NCI-H82 (cell line): ENCODE data around the gene PIK3AP1.
"Not testable (repeated sequence)": the region's sequence is repeated elsewhere in the genome, so short reads cannot be mapped to it uniquely, and the experiment has no call there.

Experiments used
- DNase-seq: peaks from one replicate; lab custom pipeline; 2025; lab: John Stamatoyannopoulos, UW

PIK3AP1 gene

GRCh38 chr10:96720422-96721206 is at the start of gene PIK3AP1:
Gene PIK3AP1, minus strand, starts transcription at chr10:96720514. Its CDS starts 120 bp downstream, at chr10:96720394.
- DNase-seq, result peak; percentile 95

- DNase-seq, result no peak
These were observed 47.8 kb upstream of the PIK3AP1 start for GRCh38 chr10:96768136-96768535.

GRCh38 chr10:96767611-96768010 is 47.3 kb upstream of the PIK3AP1 start:
- no peak for DNase-seq

GRCh38 chr10:96765406-96766240 is 45.3 kb upstream of the PIK3AP1 start:
- peak; percentile 78 for DNase-seq

GRCh38 chr10:96764425-96765060 is 44.2 kb upstream of the PIK3AP1 start:
- no peak for DNase-seq

GRCh38 chr10:96758423-96758822 is 38.1 kb upstream of the PIK3AP1 start:
- DNase-seq, result no peak

- DNase-seq, result no peak
These were observed 36.0 kb upstream of the PIK3AP1 start for GRCh38 chr10:96756111-96756903.

GRCh38 chr10:96753956-96754355 is 33.6 kb upstream of the PIK3AP1 start:
- DNase-seq, result no peak

GRCh38 chr10:96752375-96752774 is 32.1 kb upstream of the PIK3AP1 start:
- no peak for DNase-seq

GRCh38 chr10:96750316-96750715 is 30.0 kb upstream of the PIK3AP1 start:
- DNase-seq, result not testable (repeated sequence)

GRCh38 chr10:96747734-96748550 is 27.6 kb upstream of the PIK3AP1 start:
- no peak for DNase-seq

- DNase-seq, result no peak
These were observed 26.2 kb upstream of the PIK3AP1 start for GRCh38 chr10:96746503-96746902.

GRCh38 chr10:96745950-96746349 is 25.6 kb upstream of the PIK3AP1 start:
- DNase-seq, result no peak

- DNase-seq, result peak; percentile 41
These were observed 23.8 kb upstream of the PIK3AP1 start for GRCh38 chr10:96743988-96744585.

GRCh38 chr10:96741557-96741956 is 21.2 kb upstream of the PIK3AP1 start:
- DNase-seq, result not testable (repeated sequence)

GRCh38 chr10:96740579-96741281 is 20.4 kb upstream of the PIK3AP1 start:
- DNase-seq, result no peak

- no peak for DNase-seq
These were observed 19.8 kb upstream of the PIK3AP1 start for GRCh38 chr10:96740141-96740540.

- DNase-seq, result not testable (repeated sequence)
These were observed 17.1 kb upstream of the PIK3AP1 start for GRCh38 chr10:96737307-96737902.

- DNase-seq, result no peak
These were observed 4.3 kb upstream of the PIK3AP1 start for GRCh38 chr10:96724621-96725020.
